ENCODE data around the gene SMAD6. TPM values are rescaled to one million over a fixed set of nuclear protein-coding genes. Genes with fewer than 3 reads are reported as not detected.
A peak's percentile ranks its signal among the peaks of the same experiment; 100 is the strongest.

SMAD6 gene
- total RNA-seq, 1 experiment from 2014 or later: 58.6 TPM

- Mint-ChIP-seq H3K27ac (ENCODE audit: unreplicated experiment) (no peak overlapping the region), H3K27me3 (ENCODE audit: unreplicated experiment) (no peaks in the 10 kb centered on the region), H3K36me3 (ENCODE audit: insufficient read depth, unreplicated experiment) (no peaks in the 10 kb centered on the region), H3K4me3 (ENCODE audit: low read depth, unreplicated experiment) (no peak overlapping the region), H3K9me3 (ENCODE audit: low read depth, unreplicated experiment) (no peaks in the 10 kb centered on the region), H3K4me1 (ENCODE audit: low read depth, unreplicated experiment) (peaks cover 2% of the 10 kb centered on the region)
- DNase-seq: no peak
- CTCF ChIA-PET: interaction anchor here (0.5 kb wide), 1 partner anchor 19 kb away, joined by 3 read pairs; no protein-coding TSS in a partner anchor
- intact Hi-C loops (cut with micrococcal nuclease; ENCODE audit: unreplicated experiment): no loop called here
- no peak for TF ChIP-seq CTCF (IDR thresholded peaks at IDR 0.05; ENCODE audit: unreplicated experiment)
- no TSS peak for BruUV-seq (replicated peaks)
Measured at GRCh38 chr15:66692808-66693596, 9.0 kb upstream of the SMAD6 start.

GRCh38 chr15:66696770-66697169 lies 5.3 kb upstream of the SMAD6 start:
- DNase-seq: no peak
- Mint-ChIP-seq H3K9me3 (ENCODE audit: low read depth, unreplicated experiment) (no peaks in the 10 kb centered on the region), H3K4me1 (ENCODE audit: low read depth, unreplicated experiment) (peaks cover 10% of the 10 kb centered on the region), H3K4me3 (ENCODE audit: low read depth, unreplicated experiment) (no peak overlapping the region), H3K27me3 (ENCODE audit: unreplicated experiment) (no peaks in the 10 kb centered on the region), H3K27ac (ENCODE audit: unreplicated experiment) (no peak overlapping the region), H3K36me3 (ENCODE audit: insufficient read depth, unreplicated experiment) (peaks cover 18% of the 10 kb centered on the region)
- intact Hi-C loops (cut with micrococcal nuclease; ENCODE audit: unreplicated experiment): loop anchor here (5.0 kb wide), 1 partner anchor 79 kb away; no protein-coding TSS in a partner anchor
- no TSS peak for BruUV-seq (replicated peaks)
- TF ChIP-seq CTCF (IDR thresholded peaks at IDR 0.05; ENCODE audit: unreplicated experiment): no peak
- CTCF ChIA-PET: interaction anchor here (0.6 kb wide), 1 partner anchor 55 kb away, joined by 3 read pairs; no protein-coding TSS in a partner anchor

- H3K27ac Mint-ChIP-seq (ENCODE audit: unreplicated experiment): no peak overlapping the region
- TF ChIP-seq CTCF (IDR thresholded peaks at IDR 0.05; ENCODE audit: unreplicated experiment): peak; percentile 78
Measured at GRCh38 chr15:66698318-66698961, 3.6 kb upstream of the SMAD6 start.

GRCh38 chr15:66698971-66699370 lies 3.1 kb upstream of the SMAD6 start:
- H3K4me3 Mint-ChIP-seq (ENCODE audit: low read depth, unreplicated experiment): no peak overlapping the region
- H3K36me3 Mint-ChIP-seq (ENCODE audit: insufficient read depth, unreplicated experiment): peaks cover 39% of the 10 kb centered on the region
- no TSS peak for BruUV-seq (replicated peaks)
- intact Hi-C loops (cut with micrococcal nuclease; ENCODE audit: unreplicated experiment): loop anchor here (1.0 to 5.0 kb wide), 2 partner anchors 82 to 96 kb away; no protein-coding TSS in a partner anchor
- H3K9me3 Mint-ChIP-seq (ENCODE audit: low read depth, unreplicated experiment): no peaks in the 10 kb centered on the region
- H3K4me1 Mint-ChIP-seq (ENCODE audit: low read depth, unreplicated experiment): peaks cover 10% of the 10 kb centered on the region
- TF ChIP-seq CTCF (IDR thresholded peaks at IDR 0.05; ENCODE audit: unreplicated experiment): no peak
- no peaks in the 10 kb centered on the region for H3K27me3 Mint-ChIP-seq (ENCODE audit: unreplicated experiment)
- H3K27ac Mint-ChIP-seq (ENCODE audit: unreplicated experiment): no peak overlapping the region
- CTCF ChIA-PET: no interaction called here
- DNase-seq: no peak

More at GRCh38 chr15:66698318-66698961, 3.6 kb upstream of the SMAD6 start:
- CTCF ChIA-PET: interaction anchor here (0.6 to 1.7 kb wide), 8 partner anchors 12 to 105 kb away, joined by 3 to 14 read pairs (median 3); no protein-coding TSS in a partner anchor
- intact Hi-C loops (cut with micrococcal nuclease; ENCODE audit: unreplicated experiment): loop anchor here (1.0 to 5.0 kb wide), 2 partner anchors 81 to 95 kb away; no protein-coding TSS in a partner anchor
- no peaks in the 10 kb centered on the region for H3K27me3 Mint-ChIP-seq (ENCODE audit: unreplicated experiment)
- peak; percentile 80 for DNase-seq
- H3K4me3 Mint-ChIP-seq (ENCODE audit: low read depth, unreplicated experiment): no peak overlapping the region
- H3K9me3 Mint-ChIP-seq (ENCODE audit: low read depth, unreplicated experiment): no peaks in the 10 kb centered on the region
- peaks cover 10% of the 10 kb centered on the region for H3K4me1 Mint-ChIP-seq (ENCODE audit: low read depth, unreplicated experiment)
- H3K36me3 Mint-ChIP-seq (ENCODE audit: insufficient read depth, unreplicated experiment): peaks cover 34% of the 10 kb centered on the region
- BruUV-seq (replicated peaks): no TSS peak
